PFSK-1 (cell line): ENCODE measurements around the gene TNRC18.

Experiments
- POLR2AphosphoS5 ChIP-seq: IDR thresholded peaks from 2 replicates; pipeline ENCODE4 v1.6.1; 2012; ENCODE audit warnings: low read depth, mild to moderate bottlenecking, control low read depth, low read length, moderate library complexity
- SIN3A ChIP-seq: IDR thresholded peaks from 2 replicates; pipeline ENCODE4 v1.6.1; 2012; ENCODE audit warnings: mild to moderate bottlenecking, low read length, moderate library complexity, borderline replicate concordance; ENCODE audit not compliant: insufficient read depth
- TAF1 ChIP-seq: IDR thresholded peaks from 2 replicates; pipeline ENCODE4 v1.6.1; 2012; ENCODE audit warnings: low read length, control low read depth, borderline replicate concordance; ENCODE audit not compliant: insufficient read depth

DNA sequence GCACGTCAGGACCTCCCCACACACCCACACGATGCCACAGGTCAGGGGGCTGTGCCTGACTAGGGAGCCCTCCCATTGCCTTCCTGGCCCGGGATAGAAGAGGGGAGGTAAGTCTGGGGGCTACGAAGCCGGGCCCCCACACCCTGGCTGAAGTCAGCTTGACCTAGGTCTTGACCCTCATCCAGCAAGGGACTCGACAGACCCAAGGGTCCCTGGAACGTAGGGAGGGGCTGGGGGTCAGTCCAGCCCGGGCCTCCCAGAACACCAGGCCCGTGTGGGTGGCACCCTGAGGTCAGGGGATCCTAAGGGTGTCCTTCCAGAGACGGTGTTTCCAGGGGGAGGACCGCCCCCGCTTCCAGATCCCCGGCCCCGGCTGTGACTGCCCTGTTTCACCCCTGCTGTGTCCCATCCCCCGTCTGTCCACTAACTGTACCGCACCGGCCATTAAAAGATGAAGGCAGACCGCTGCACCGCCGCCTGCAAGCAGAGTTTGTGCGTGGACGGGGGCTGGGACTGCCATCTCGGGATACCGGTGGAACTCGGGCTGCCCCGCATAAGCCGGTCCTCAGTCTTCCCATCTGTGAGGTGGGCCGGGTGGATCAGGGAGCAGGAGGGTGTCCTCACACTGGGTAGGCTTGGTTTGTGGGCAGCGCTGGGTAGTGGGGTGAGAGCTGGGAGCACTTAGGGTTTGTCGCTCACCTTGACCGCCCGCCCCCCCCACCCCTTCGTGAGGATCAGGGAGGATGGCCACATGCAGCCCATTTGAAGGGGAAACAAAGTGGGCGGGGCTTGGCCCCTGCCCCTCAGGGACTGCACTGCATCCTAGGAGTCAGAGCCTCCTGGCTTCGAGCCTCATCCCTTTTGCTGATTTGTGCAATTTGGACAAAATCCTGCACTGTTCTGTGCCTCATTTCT lies 119.8 kb downstream of the TNRC18 start:
- TF ChIP-seq TAF1: no peak
- no peak for TF ChIP-seq POLR2AphosphoS5
- no peak for TF ChIP-seq SIN3A
